ENCODE measurements around the gene ARAF.

ARAF gene

GRCh38 chrX:47561659-47562151 is 700 bp downstream of the ARAF start:
- H3K9me3 ChIP-seq: no peaks in the 10 kb centered on the region
- TF ChIP-seq CTCF (IDR thresholded peaks at IDR 0.05): no peak
- H3K27ac ChIP-seq: peak overlapping the region; percentile 91
- H3K36me3 ChIP-seq: peaks cover 10 to 32% (median 31%) of the 10 kb centered on the region in 3 donors
- H3K4me1 ChIP-seq: peaks cover 0 to 16% (median 13%) of the 10 kb centered on the region in 4 donors
- intact Hi-C loops (cut with DNase I; ENCODE audit: low total_unique reads): no loop called here
- peak overlapping the region; percentile 62 to 70 for H3K4me3 ChIP-seq
- no peak for DNase-seq
- H3K27me3 ChIP-seq: no peaks in the 10 kb centered on the region

GRCh38 chrX:47562615-47563243 is 1.7 kb downstream of the ARAF start:
- Histone ChIP-seq H3K4me1 (peaks cover 0 to 16% (median 13%) of the 10 kb centered on the region in 4 donors), H3K27ac (no peak overlapping the region), H3K4me3 (no peak overlapping the region), H3K9me3 (no peaks in the 10 kb centered on the region), H3K27me3 (no peaks in the 10 kb centered on the region), H3K36me3 (peaks cover 20 to 42% (median 42%) of the 10 kb centered on the region in 3 donors)
- DNase-seq: no peak
- peak; percentile 18 to 24 for TF ChIP-seq CTCF (IDR thresholded peaks at IDR 0.05)
- intact Hi-C loops (cut with DNase I; ENCODE audit: low total_unique reads): no loop called here

GRCh38 chrX:47563801-47564315 is 2.9 kb downstream of the ARAF start:
- Histone ChIP-seq H3K36me3 (peaks cover 25 to 53% (median 52%) of the 10 kb centered on the region in 3 donors), H3K27ac (no peak overlapping the region), H3K9me3 (no peaks in the 10 kb centered on the region), H3K4me3 (no peak overlapping the region), H3K27me3 (no peaks in the 10 kb centered on the region), H3K4me1 (peaks cover 0 to 16% (median 13%) of the 10 kb centered on the region in 4 donors)
- DNase-seq: no peak
- no peak for TF ChIP-seq CTCF (IDR thresholded peaks at IDR 0.05)
- intact Hi-C loops (cut with DNase I; ENCODE audit: low total_unique reads): no loop called here

- Histone ChIP-seq H3K9me3 (no peaks in the 10 kb centered on the region), H3K27ac (no peak overlapping the region), H3K4me3 (no peak overlapping the region), H3K4me1 (peaks cover 0 to 16% (median 13%) of the 10 kb centered on the region in 4 donors), H3K27me3 (no peaks in the 10 kb centered on the region), H3K36me3 (peaks cover 28 to 60% (median 59%) of the 10 kb centered on the region in 3 donors)
- no peak for DNase-seq
- intact Hi-C loops (cut with DNase I; ENCODE audit: low total_unique reads): no loop called here
- no peak for TF ChIP-seq CTCF (IDR thresholded peaks at IDR 0.05)
Measured at GRCh38 chrX:47564438-47565085, 3.6 kb downstream of the ARAF start.

- intact Hi-C loops (cut with DNase I; ENCODE audit: low total_unique reads): no loop called here
- H3K9me3 ChIP-seq: no peaks in the 10 kb centered on the region
- no peak overlapping the region for H3K27ac ChIP-seq
- no peak for DNase-seq
- no peak for TF ChIP-seq CTCF (IDR thresholded peaks at IDR 0.05)
- H3K27me3 ChIP-seq: no peaks in the 10 kb centered on the region
- H3K4me1 ChIP-seq: peaks cover 0 to 14% (median 12%) of the 10 kb centered on the region in 4 donors
- no peak overlapping the region for H3K4me3 ChIP-seq
- peaks cover 33 to 83% (median 69%) of the 10 kb centered on the region in 3 donors for H3K36me3 ChIP-seq
Measured at GRCh38 chrX:47566841-47567240, 5.8 kb downstream of the ARAF start.

All from tibial artery (tissue), 4 donors.